HG02981 (cell line): ENCODE measurements around the gene OR51F1.
"Not testable (repeated sequence)": the region's sequence is repeated elsewhere in the genome, so short reads cannot be mapped to it uniquely, and the experiment has no call there.

Experiments
- ATAC-seq: cut with Tn5 transposase; IDR thresholded peaks from one replicate; pipeline ENCODE4 v1.9.1; 2021; ENCODE audit warnings: mild to moderate bottlenecking, moderate library complexity; ENCODE audit not compliant: unreplicated experiment

OR51F1 gene

GRCh38 chr11:4769838-4770237, at the start of gene OR51F1:
OR51F1 (minus strand) TSS chr11:4769938; CDS start chr11:4769938, 0 bp downstream.
- ATAC-seq, result no peak

DNA sequence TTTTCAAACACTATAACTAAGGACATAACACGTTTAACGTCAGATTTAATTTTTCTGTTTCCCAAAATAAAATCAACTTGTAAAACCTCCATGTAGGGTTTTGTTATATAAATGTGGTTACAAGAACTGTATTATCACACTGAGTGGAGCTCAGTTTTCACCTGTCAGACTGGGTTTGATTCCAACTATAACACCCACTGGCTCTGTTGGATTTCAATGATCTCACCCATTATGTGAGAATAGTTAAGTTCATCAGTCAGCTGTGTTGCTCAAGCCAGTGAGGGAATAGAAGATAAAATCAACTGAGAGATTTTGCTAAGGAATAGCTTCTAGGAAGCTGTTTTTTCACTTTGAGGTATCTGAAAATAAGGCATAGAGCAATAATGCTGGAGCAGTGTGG, 39.5 kb upstream of the OR51F1 start:
- no peak for ATAC-seq

- ATAC-seq, result no peak
Measured at GRCh38 chr11:4808476-4808875, 38.7 kb upstream of the OR51F1 start.

GRCh38 chr11:4804280-4804679, 34.5 kb upstream of the OR51F1 start, which contains the start of gene OR52R1:
OR52R1 (minus strand) TSS chr11:4804380; CDS start chr11:4804380, 0 bp downstream.
- no peak for ATAC-seq

- ATAC-seq, result not testable (repeated sequence)
Measured at GRCh38 chr11:4801316-4801715, 31.6 kb upstream of the OR51F1 start.

DNA sequence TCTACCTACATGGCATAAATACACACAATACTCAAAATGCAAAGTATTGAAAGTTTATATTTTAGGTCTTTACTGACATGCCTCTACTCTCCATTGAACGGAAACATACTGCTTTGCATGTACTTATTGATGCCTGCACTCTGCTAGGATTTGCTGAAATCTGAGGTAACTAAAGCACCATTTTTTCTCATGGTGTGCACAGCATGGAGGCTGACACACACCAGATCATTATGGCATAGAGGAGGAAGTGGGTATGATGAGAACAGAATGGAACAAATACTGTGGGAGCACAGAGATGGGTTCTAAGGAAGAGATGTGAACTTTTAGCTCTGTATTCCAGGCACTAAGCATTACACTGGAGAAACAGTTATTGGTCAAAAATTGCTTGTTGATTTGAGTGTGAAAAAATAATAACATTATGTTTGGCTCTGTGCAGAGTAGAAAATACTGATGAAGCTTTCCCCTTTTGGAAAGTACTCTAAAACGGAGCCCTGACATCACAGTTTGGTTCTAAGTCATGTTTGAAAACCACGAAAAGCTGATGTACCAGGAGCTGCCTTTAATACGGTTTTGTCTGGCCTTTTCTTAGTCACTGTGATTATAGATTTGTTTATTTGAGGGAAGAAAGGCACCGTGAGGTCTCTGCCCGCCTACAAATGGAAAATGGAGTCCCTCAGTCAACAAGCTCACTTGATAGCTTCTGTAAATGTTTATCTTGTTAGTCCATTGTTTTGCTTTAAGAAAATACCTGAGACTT, 28.9 kb upstream of the OR51F1 start:
- ATAC-seq, result no peak

DNA sequence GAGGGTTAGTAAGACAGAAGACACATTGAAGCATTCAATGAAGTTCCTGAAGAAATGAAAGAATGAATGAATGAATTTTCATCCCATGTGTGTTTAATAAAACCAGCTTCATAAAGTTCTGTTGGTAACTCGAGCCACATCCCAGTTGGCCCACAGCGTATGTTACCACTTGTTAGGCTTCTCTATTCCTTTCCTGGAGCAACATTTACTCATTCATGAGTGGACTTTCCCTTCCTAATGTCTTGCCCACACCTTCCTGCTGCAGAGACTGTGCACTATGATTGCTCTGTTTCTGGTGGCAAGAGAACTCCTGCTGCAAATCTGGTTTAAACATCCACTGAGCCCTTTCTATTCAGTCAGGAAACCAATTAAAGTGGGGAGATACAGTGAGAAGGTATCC, 27.5 kb upstream of the OR51F1 start:
- no peak for ATAC-seq

DNA sequence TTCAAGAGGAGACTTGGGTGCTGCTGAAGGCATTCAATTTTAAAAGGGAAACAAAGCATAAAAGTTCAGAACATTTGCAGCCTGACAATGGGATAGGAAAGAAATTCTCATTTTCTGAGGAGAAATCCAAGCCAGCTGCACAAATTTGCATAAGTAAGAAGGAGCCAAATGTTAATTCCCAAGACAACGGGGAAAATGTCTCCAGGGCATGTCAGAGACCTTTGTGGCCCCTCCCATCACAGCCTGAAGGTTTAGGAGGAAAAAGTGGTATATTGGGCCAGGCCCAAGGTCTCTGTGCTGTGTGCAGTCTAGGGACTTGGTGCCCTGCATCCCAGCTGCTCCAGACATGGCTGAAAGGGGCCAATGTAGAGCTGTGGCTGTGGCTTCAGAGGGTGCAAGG, 12.7 kb upstream of the OR51F1 start:
- ATAC-seq, result no peak

- ATAC-seq, result no peak
Measured at GRCh38 chr11:4768094-4768493, 1.6 kb downstream of the OR51F1 start.

GRCh38 chr11:4766420-4767043, 3.2 kb downstream of the OR51F1 start:
- ATAC-seq, result no peak

- ATAC-seq, result no peak
Measured at GRCh38 chr11:4763096-4763495, 6.6 kb downstream of the OR51F1 start.

GRCh38 chr11:4751201-4751600, 18.5 kb downstream of the OR51F1 start:
- ATAC-seq, result no peak

GRCh38 chr11:4748438-4748837, 21.3 kb downstream of the OR51F1 start:
- no peak for ATAC-seq

DNA sequence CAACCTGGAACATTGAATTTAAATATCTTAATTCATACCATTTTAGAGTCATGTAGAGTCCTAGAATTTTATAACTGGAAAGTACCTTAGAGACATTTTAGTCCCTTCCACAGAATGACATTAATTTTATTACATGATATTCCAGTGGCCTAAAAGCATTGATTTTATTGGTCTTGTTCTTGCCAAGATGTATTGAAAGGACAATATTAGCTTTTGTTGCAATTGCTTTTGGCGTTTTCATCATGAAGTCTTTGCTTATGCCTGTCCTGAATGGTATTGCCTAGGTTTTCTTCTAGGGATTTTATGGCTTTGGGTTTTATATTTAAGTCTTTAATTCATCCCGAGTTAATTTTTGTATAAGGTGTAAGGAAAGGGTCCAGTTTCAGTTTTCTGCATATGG, 29.0 kb downstream of the OR51F1 start:
- no peak for ATAC-seq

DNA sequence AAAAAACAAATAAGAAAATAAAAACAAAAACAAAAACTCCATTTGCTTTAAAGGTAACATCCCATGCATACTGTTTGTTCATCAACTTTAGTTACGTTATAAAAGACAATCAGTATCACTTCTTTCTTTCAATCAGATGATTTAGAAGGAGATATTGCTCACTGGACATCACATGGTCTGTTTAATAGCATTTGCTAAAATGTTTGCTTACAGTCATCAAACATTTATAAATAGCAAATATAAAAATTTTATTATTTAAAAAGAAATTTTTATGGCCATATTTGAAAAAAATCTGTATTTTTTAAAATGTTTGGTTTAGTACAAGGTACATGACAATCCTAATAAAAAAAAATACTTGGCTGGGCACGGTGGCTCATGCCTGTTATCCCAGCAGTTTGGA, 42.6 kb downstream of the OR51F1 start:
- ATAC-seq, result no peak

GRCh38 chr11:4722616-4723534, 46.9 kb downstream of the OR51F1 start:
- ATAC-seq, result not testable (repeated sequence)
